ENCODE data around the gene GJB5.
"Not testable (repeated sequence)": the region's sequence is repeated elsewhere in the genome, so short reads cannot be mapped to it uniquely, and the experiment has no call there.

GJB5 gene

DNA sequence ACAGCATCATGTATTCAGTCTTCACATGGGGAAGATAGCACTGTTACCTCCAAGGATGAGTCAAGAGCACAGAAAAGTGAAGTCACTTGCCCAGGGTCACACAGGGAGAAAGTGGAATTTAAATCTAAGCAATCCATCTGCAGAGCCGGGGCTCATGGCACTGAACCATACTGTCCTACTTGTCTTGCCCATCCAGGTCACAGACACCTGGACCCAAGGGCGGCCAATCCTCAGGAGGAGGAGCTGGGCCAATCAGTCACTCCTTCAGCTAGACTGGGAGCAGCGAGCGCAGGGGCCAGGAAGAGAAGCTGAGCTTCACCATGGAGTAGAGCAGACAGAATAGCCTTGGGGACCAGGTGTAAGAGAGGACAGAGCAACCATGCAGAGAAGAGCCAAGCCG lies 9.2 kb upstream of the GJB5 start:
- DNase-seq (ENCODE audit: low read depth), result no peak

DNA sequence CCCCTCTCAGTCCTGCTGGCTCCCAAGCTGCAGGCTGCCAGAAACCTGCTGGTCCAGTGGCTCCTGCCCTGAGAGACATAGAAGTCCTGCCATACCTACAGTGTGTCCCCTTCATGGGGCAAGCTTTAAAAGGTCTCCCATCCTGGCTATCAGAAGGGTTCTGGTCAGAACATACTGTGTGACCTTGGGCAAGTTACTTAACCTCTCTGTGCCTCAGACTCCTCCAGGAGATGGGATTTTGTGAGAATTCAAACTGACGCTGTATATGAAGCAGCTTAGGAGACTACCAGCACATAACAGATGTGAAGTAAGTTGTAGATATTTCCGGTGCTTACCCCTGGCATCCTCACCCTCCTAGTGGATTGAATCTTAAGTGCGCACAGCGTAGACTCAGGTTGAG lies 8.7 kb upstream of the GJB5 start:
- DNase-seq (ENCODE audit: low read depth), result no peak

DNA sequence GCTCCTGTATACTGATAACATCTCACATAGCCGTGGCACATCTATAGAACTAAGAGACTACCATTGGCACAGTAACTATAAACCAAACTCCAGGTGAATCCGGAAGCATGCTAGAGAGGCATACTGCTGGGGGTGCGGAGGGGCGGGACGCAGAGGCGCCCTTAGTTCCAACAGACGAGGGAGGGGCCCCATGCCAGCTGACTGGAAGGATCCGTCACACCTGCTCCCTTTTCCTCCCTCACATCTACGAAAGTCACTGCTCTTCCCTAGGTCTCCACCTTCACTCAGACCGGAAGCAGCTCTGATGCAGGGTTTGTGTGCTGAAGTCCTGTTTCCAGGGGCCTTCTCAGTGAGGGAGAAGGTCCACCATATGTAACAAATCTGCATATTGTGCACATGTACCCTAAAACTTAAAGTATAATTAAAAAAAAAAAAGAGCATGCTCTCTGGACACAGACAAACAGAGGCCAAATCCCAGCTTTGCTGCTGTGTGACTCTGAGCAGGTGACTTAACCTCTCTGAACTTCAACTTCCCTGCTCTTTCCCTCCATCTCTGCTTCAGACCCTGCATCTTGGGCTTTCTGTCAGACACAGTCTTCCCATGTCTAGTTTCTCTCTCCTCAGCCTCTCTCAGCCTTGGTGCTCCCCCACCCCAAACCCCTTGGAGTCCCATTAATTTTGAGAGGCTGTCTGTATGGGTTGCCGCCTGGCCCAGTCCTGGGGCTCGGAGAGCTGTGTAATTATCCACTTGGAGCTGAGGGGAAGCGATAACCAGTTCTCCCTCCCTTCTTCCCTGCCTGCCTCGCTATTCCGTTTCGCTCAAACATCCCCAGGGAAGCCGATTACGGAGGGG lies 7.8 kb upstream of the GJB5 start:
- no peak for DNase-seq (ENCODE audit: low read depth)

DNA sequence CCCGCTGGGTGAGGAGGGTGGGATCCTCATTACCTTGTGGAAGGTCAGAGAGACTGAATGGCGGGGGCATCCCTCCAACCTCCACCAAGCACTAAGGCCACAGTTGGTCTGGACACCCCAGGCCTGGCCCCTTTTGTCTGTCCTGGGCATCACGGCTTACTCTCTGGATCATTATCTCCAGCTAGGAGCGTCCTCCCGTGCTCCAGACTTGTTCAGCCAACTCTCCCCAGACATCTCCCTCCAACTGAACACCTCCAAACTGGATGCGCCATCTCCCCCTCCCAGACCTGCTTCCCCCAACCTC lies 7.3 kb upstream of the GJB5 start:
- DNase-seq (ENCODE audit: low read depth), result no peak

DNA sequence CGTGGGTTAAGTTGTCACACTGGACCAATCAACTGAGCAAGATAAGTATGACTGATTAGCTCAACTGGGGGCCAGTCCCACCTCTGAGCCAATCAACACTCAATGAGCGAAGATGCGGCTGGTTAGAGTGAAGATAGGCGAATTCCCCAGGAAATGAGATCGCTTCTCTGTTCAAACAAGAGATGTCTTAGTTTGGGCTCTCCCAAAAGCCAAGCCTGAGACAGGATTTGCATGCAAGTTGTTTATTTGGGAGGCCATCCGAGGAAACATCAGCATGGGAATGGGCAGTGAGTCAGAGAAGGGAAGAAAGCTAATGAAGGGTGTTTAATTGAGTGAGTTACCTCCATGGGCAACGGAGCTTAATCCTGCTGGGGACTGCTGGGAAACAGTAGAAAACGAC lies 4.9 kb upstream of the GJB5 start:
- no peak for DNase-seq (ENCODE audit: low read depth)

DNA sequence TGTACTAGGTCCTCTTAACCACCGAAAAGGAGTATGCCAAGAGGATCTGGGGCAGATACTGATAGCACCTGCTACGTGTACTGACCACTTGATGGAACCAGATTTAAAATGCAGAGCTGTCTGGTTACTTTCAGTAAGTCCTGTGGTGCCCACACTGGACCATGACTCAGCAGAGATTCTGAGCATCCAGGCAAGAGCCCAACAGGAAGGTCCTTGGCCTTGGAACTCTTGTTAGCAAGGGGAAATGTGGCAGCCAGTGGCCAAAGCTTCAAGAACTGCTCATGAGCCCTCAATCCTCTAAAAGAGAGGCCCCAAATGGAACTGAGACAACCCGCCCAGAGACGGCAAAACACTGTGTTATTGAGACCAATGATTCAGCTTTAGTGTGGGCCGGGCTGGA lies 4.2 kb upstream of the GJB5 start:
- no peak for DNase-seq (ENCODE audit: low read depth)

DNA sequence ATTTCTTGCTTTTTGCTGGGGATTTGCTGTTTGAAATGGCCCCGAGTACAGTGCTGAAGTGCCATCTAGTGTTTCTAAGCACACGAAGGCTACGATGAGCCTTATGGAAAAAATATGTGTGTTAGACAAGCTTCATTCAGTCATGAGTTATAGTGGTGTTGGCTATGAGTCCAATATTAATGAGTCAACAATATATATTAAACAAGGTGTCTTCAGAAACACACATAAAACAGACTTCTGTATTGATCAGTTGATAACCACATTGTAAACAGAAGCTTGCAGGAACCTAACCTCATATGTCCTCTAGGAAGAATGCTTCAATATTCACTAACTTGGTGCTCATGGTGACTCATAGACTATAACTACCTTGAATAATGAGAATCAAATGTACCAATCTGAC lies 1.7 kb upstream of the GJB5 start:
- DNase-seq (ENCODE audit: low read depth), result no peak

DNA sequence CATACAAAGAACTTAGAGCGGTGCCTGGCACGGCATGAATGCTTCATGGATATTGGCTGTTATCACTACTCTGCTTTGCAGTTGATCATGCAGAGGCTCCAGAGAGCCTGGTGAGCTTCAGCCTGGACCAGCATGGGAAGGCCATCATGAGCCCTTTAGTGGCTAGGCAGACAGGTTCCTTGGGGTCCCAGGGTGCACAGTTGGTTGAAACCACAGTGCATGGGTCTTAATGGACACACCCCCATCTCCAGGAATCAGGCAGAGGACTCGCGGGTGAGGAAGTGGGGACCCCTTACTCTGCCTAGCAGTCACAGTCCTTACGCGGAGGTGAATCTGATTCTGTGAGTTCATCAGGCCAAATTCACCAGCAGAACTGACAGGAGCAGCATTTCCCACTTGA lies 1.1 kb downstream of the GJB5 start:
- no peak for DNase-seq (ENCODE audit: low read depth)

DNA sequence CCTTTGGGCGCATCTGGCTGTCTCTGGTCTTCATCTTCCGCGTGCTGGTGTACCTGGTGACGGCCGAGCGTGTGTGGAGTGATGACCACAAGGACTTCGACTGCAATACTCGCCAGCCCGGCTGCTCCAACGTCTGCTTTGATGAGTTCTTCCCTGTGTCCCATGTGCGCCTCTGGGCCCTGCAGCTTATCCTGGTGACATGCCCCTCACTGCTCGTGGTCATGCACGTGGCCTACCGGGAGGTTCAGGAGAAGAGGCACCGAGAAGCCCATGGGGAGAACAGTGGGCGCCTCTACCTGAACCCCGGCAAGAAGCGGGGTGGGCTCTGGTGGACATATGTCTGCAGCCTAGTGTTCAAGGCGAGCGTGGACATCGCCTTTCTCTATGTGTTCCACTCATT lies 2.5 kb downstream of the GJB5 start:
- DNase-seq (ENCODE audit: low read depth), result no peak

DNA sequence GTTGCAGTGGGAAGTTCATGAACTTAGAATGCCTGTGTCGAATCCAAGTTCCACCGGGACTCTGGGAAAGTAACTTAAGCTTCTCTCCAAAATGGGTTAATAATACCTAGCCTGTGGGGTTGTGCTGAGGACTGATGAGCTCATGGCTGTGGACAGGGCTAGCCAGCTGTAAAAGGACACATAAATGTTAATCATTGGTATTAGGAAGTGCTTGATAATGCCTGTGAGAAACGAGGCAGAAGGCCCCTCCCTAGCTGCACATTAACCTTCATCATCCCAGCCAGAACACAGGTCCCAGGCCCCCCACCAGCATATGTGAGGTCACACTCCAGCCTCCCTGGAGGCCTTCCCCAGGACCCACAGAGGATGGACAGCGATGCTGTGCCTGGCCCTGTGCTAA lies 3.9 kb downstream of the GJB5 start:
- no peak for DNase-seq (ENCODE audit: low read depth)

DNA sequence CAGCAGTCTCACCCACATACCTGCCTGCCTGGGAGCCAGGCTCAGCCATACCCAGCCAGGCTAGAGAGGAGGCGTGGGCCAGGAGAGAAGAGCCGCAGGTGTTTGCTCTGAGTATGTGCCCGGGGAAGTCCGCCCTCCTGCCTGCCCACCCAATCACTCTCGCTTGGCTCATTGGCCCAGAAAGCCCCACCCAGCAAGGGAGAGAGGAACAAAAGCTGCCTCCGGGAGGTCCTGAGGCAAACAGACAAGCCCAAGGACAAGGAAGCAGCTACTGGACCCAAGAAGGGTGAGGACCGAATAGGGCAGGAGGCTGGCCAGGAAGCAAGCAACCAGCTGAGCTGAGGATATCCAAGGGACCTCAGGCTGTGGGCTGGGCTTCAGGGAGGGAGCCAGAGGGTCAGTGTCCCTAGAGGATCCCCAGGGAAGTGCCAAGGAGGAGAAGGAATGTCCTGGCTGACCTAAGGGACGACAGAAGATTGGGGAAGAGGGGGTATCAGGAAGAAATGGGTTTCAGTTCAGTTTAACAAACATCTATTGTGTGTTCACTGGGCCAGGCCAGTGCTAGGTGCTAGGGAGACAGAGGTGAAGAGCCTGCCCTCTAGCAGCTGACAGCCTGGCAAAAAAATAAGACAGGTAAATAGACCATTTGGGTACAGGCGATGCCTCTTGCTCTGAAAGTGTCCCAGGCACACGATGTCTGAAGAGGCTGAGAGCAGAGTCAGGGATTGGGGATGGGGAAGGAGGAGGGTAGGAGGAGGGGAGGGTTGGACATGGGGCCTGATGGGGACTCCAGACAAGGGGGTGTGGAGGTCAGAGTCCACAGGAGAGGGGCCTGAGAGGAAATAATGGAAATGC lies 4.9 kb downstream of the GJB5 start, which contains the start of gene GJB4:
TSS of gene GJB4 (plus strand) at position 238 of the 855 bp plus-strand sequence. CDS start 1,515 bp downstream, outside the sequence.
- no peak for DNase-seq (ENCODE audit: low read depth)

DNA sequence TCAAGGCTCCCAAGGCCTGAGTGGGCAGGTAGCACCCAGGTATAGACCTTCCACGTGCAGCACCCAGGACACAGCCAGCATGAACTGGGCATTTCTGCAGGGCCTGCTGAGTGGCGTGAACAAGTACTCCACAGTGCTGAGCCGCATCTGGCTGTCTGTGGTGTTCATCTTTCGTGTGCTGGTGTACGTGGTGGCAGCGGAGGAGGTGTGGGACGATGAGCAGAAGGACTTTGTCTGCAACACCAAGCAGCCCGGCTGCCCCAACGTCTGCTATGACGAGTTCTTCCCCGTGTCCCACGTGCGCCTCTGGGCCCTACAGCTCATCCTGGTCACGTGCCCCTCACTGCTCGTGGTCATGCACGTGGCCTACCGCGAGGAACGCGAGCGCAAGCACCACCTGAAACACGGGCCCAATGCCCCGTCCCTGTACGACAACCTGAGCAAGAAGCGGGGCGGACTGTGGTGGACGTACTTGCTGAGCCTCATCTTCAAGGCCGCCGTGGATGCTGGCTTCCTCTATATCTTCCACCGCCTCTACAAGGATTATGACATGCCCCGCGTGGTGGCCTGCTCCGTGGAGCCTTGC lies 6.4 kb downstream of the GJB5 start:
- DNase-seq (ENCODE audit: low read depth), result no peak

DNA sequence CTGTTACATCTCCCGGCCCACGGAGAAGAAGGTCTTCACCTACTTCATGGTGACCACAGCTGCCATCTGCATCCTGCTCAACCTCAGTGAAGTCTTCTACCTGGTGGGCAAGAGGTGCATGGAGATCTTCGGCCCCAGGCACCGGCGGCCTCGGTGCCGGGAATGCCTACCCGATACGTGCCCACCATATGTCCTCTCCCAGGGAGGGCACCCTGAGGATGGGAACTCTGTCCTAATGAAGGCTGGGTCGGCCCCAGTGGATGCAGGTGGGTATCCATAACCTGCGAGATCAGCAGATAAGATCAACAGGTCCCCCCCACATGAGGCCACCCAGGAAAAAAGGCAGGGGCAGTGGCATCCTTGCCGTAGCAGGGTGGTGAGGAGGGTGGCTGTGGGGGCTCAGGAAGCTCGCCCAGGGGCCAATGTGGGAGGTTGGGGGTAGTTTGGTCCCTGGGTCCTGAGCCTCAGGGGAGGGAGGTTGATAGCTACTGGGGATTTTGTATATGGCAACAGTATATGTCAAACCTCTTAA lies 7.0 kb downstream of the GJB5 start:
- DNase-seq (ENCODE audit: low read depth), result no peak

DNA sequence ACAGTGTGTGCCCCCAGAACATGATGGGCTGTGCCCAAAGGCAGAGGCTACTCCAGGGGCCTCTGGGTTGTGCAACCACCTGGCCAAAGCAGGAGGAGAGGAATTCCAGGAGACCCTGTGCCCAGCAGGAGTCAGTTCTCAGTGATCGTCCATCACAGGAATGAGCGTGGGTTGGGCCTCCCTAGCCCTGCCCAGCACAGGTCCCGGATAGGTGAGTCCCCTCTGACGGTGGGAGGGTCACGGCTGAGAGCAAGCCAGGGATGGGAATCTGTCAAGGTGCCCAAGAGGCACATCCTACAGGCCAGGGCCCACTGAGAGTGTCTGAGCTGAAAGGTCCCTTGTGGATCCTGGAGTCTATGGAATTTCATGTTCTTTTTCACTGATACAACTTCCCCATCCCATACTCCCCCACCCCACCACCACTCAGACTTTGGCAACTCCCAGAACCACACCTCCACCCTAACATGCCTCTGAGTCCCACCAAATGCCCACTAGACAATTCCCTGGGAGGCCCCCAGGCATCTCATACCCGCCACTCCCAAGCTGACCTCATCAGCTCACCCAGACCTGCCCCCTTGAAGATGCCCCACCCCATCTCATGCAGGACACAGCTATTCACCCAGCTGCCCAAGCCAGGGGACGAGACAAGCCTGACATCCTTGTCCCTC lies 7.8 kb downstream of the GJB5 start:
- no peak for DNase-seq (ENCODE audit: low read depth)

DNA sequence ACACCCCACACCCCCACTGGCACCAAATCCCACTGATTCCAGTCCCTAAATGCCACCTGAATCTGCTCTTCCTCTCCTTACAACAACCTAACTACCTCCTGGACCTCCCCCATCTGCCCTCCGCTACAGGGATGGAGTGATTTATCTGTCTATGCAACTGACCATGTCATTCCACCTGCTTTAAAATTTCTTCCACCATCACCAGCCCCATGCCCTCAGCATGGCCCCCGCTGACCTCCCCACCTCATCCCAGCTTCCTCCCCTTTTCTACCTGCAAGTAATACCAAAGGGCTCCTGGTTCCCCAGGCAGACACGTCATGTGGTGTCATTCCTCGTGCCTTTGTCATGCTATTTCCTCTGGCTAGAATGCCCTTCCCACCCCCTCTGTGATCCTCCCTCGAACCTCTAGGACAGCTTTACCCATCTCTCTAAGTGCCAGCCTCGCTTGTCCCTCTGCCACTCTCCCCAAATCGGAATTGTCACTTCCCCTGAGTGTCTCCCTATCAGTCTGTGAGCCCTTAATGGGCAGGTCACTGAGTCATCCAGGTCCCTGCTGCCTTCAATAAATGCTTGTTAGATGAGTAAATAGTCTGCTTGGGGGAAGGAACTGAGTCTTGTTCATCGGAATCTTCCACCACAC lies 8.4 kb downstream of the GJB5 start:
- DNase-seq (ENCODE audit: low read depth), result no peak

DNA sequence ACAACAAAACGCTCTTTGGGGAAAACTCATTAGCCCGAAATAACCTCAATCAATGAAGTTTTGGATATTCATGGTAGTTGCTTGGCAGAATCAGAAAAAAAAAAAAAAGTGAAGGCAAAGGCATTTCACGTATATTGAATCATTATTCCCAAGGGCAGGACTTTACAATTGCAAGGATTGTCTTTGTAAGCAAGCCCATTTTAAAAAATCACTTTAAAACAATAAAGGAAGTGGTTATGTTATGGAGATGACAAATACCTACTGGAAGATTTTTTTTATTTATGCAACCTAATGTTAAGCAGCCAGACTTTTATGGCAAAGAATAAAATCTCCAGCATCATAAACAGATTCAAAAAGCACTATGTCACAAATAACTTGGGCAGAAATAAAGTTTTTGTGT lies 14.0 kb downstream of the GJB5 start:
- DNase-seq (ENCODE audit: low read depth), result no peak

DNA sequence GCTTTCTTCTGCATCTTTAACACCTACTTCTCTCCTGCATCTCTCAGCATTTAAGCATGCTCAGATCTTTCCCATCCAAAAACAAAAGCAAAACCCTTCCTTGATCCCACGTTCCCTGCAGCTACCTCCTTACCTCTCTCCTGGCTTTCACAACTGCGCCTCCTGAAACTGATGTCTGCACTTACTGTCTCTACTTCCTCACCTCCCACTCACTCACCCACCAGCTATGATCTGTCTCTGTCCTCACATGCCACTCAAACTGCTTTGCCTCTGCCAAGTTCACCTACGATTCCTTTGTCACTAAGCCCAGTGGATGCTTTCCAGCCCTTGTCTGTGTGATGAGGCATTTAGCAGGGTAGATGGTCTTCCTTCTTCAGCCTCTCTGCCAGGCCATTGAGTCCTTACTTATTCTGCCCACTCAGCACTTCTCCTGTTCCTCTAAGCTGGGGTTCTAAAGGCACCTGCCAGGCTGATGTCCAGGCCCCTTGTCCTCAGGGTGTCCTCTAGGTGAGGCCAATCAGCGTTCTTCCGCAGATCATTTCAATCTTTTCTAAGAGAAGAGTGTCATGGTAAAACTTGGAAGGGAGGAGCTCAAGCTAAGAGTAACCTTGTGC lies 16.2 kb downstream of the GJB5 start:
- DNase-seq (ENCODE audit: low read depth), result no peak

DNA sequence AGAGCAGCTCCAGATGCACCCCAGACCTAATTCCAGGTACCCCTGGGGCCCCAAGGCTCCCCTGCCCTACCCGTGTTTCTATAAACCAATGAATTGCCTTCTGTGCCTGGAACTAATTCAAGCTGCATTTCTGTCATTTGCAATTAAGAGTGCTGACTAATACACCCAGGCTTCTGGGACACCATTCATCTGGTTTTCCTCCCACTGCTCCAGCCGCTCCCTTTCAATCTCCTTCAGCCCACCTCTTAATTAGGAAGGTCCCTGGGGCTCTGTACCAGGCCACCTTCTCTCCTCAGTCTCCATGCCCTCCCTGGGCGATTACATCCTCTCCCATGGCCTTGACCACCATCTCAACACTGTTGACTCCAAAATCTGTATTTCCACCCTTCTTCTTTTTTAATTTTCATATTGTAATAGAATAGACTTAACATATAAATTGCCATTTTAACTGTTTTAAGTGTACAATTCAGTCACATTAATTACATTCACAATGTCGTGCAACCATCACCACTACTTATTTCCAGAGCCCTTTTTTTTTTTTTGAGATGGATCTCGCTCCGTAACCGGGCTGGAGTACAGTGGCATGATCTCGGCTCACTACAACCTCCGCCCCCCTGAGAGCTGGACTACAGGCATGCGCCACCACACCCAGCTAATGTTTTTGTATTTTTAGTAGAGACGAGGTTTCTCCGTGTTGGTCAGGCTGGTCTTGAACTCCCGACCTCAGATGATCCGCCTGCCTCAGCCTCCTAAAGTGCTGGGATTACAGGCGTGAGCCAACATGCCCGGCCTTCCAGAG lies 16.9 kb downstream of the GJB5 start:
- no peak for DNase-seq (ENCODE audit: low read depth)

DNA sequence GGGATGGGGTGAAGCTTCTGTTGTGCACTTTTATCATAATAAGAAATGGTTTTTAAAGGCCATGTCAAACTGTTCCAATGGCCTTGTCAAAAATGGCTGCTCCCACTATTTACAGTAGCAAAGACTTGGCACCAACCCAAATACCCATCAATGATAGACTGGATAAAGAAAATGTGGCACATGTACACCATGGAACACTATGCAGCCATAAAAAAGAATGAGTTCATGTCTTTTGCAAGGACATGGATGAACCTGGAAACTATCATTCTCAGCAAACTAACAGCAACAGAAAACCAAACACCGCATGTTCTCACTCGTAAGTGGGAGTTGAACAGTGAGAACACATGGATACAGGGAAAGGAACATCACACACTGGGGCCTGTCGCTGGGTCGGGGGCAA lies 18.3 kb downstream of the GJB5 start:
- DNase-seq (ENCODE audit: low read depth), result not testable (repeated sequence)

DNA sequence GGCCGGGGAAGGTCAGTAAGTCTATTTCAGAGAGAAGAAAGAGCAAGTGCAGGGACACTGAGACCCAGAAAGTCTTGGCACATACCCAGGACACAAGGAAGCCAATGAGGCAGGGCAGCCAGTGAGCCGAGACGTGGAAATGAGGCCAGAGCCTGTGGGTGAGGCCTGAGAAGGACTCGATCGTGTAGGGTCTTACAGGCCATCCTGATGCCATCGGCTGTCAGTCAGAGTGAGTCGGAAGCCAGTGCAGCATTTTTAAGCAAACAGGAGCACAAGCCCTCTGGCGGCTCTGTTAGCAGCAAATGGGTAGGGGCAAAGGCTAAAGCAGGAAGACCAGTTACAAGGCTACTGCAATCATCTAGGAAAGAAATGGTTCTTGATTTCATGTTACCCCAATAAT lies 20.1 kb downstream of the GJB5 start:
- no peak for DNase-seq (ENCODE audit: low read depth)

DNA sequence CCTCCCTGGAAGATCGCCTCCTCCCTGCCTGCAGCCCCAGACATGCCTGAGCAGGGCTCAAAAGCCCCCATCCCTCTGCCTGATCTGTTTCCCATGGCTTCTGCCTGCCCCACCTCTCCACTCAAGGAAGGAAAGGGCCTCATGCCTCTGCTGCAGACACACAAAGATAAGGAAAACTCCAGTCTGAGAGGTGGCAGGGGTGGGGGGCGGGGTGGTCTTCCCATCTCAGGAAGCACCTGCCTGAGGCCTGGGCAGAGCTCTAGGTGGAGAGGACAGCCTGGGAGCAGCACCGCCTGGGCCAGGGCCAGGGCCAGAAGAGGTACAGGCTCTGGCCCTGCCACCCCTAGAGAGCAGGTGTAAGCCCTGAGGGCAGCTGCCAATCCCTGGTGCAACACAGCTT lies 22.1 kb downstream of the GJB5 start:
- no peak for DNase-seq (ENCODE audit: low read depth)
